ENCODE data around the gene ATP6V1F.

Gene ATP6V1F

GRCh38 chr7:128909625-128910568 lies 47.2 kb downstream of the ATP6V1F start:
- TF ChIP-seq GATA3 (IDR thresholded peaks at IDR 0.05; ENCODE audit: low read depth, low read length) (no peak), GATA2 (IDR thresholded peaks at IDR 0.05; ENCODE audit: low read depth, low read length) (no peak)

DNA sequence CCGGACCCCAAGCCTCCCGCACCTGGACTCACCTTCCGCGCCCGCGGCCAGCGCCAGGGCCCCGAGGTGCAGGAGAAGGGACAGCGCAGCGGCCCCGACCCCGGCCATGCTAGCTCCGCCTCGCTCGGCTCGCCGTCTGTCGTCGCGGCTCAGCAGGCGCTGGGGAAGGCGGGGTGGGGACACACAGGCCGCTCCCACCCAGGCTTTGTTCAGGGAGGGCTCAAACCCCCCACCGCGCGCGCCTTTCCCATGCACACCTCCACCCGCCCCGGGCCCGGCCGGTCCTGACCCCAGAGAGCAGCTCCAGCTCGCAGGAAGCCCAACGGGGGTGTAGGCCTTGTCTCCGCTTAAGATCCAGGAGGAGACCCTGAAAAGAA lies 47.9 kb downstream of the ATP6V1F start, which contains the start of gene KCP:
KCP (minus strand) TSS at position 141 of the 377 bp plus-strand sequence; CDS start at position 108, 33 bp downstream.
- TF ChIP-seq GATA3 (IDR thresholded peaks at IDR 0.05; ENCODE audit: low read depth, low read length) (no peak), GATA2 (IDR thresholded peaks at IDR 0.05; ENCODE audit: low read depth, low read length) (no peak)

GRCh38 chr7:128911423-128912031 lies 48.9 kb downstream of the ATP6V1F start:
- TF ChIP-seq GATA2 (IDR thresholded peaks at IDR 0.05; ENCODE audit: low read depth, low read length) (no peak), GATA3 (IDR thresholded peaks at IDR 0.05; ENCODE audit: low read depth, low read length) (no peak)

DNA sequence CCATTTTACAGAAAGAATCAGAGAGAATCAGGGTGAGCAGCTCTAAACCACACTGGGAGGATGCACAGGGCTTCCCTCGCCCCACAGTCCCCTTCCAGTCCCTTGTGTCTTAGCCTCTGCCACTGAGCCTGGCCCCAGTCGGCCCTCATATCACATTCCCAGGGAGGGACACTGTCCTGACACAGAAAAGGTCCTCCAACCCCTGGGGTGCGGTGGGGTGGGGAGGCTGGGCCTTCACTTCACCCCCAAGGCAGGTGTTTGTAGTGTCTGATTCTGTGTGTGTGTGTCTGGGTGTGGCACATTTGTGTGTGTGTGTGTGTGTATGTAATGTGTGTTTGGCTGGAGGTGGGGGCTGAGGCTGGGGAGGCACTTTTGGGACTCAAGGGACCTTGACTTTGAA lies 49.6 kb downstream of the ATP6V1F start:
- no peak for TF ChIP-seq GATA3 (IDR thresholded peaks at IDR 0.05; ENCODE audit: low read depth, low read length)
- no peak for TF ChIP-seq GATA2 (IDR thresholded peaks at IDR 0.05; ENCODE audit: low read depth, low read length)

GRCh38 chr7:128913870-128914565 lies 51.4 kb downstream of the ATP6V1F start:
- TF ChIP-seq GATA2 (IDR thresholded peaks at IDR 0.05; ENCODE audit: low read depth, low read length), result no peak

DNA sequence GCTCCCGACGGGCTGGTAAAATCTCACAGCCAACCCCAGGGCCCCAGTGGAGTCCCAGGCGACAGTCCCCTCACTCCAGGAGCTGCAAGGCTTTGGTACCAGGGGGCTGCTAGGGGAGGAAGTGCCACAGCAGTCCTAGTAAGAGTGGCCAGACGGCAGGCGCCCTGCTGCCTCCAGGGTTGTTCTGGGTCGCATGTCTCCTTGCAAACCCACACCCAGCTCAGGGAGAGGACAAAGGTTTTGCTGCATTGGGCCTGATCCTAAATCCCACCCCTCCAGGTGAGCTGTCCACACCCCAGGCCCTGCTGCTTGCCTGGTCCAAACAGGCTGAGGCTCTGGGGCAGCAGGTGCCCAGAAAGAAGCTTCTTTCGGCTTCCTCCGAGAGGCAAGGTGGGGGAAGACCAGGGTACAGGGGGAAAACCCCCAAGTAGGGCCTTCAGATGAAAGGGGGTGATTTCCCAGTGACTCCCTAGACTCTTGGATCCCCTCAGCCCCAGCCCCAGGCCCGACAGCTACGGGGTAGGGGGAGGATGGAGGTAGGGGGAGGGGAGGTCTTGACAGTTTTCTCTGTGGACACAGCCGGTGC lies 52.0 kb downstream of the ATP6V1F start:
- TF ChIP-seq GATA2 (IDR thresholded peaks at IDR 0.05; ENCODE audit: low read depth, low read length) (no peak), GATA3 (IDR thresholded peaks at IDR 0.05; ENCODE audit: low read depth, low read length) (no peak)

DNA sequence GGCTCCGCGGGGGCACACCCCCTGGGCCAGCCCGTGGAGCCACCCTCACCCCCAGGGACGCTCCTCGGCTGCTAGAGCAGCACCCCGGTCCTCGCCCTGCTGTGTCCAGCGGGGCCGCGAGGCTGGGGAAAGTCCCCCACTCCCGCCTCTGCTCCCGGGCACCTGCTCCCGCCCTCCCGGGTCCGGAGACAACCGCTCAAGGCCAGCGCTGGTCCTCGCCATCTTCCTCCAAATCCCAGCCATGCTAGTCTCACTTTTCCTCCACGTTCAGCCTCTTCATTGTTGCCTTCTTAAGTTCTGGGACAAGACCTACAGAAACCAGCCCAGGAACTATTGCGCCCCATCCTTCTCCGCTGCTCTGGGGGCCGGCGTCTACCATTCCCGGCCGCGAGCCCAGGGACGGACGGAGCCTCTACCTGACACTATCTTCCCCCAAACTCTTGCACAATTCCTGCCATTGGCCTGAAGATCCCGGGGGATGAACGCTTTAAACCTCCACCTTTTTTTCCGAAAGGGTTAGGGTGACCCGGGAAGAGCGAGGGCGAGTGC lies 52.7 kb downstream of the ATP6V1F start:
- TF ChIP-seq GATA2 (IDR thresholded peaks at IDR 0.05; ENCODE audit: low read depth, low read length) (no peak), GATA3 (IDR thresholded peaks at IDR 0.05; ENCODE audit: low read depth, low read length) (no peak)

Measured in SH-SY5Y (cell line).